ENCODE measurements around the gene ADAMTSL4. TPM values are rescaled to one million over a fixed set of nuclear protein-coding genes. Genes with fewer than 3 reads are reported as not detected.

ADAMTSL4 gene
- total RNA-seq, 1 experiment from 2014 or later = 4.3 TPM

GRCh38 chr1:150530491-150531159 is 18.6 kb upstream of the ADAMTSL4 start:
- Histone ChIP-seq H3K36me3 (ENCODE audit: control insufficient read depth in 1 of 2, insufficient read depth in 2 of 2, low read length in 2 of 2) (no peaks in the 10 kb centered on the region), H3K9me2 (ENCODE audit: insufficient read depth) (no peaks in the 10 kb centered on the region), H3K4me2 (ENCODE audit: low read length) (no peak overlapping the region), H3K27me3 (ENCODE audit: insufficient read depth, low read length) (no peaks in the 10 kb centered on the region), H3K9ac (ENCODE audit: low read length) (no peak overlapping the region), H3K27ac (ENCODE audit: low read depth, low read length) (no peak overlapping the region), H3K4me1 (ENCODE audit: control insufficient read depth in 1 of 2, insufficient read depth in 2 of 2, low read length in 2 of 2) (peaks cover 0 to 12% of the 10 kb centered on the region in 2 experiments; a peak in 2 of 4 replicates), H3K79me2 (ENCODE audit: insufficient read depth, low read length) (no peaks in the 10 kb centered on the region), H4K20me1 (ENCODE audit: insufficient read depth) (no peaks in the 10 kb centered on the region), H3K4me3 (replicated peaks in 1 of 2; ENCODE audit: low read depth in 1 of 2, low read length in 2 of 2) (no peak overlapping the region), H2AFZ (ENCODE audit: low read depth, low read length, poor library complexity, severe bottlenecking) (no peak overlapping the region), H3K9me3 (ENCODE audit: control insufficient read depth in 1 of 2, insufficient read depth in 1 of 2, low read depth in 1 of 2, low read length in 2 of 2) (no peaks in the 10 kb centered on the region)
- ATAC-seq (no peak), DNase-seq (ENCODE audit: low read depth, low spot score) (no peak)
- RAD21 ChIA-PET (ENCODE audit: low non-redundant PET in 1 of 2, low total read pairs in 2 of 2, uncharacterized antibody in 2 of 2, unreplicated experiment in 2 of 2) = no interaction called here
- no TSS peak for BruUV-seq (replicated peaks)
- CTCF ChIA-PET = interaction anchor here (1.7 to 2.1 kb wide), 2 partner anchors 21 to 42 kb away, joined by 3 to 6 read pairs; no protein-coding TSS in a partner anchor
- no peak for TF ChIP-seq FOSL1 (IDR thresholded peaks at IDR 0.05; ENCODE audit: low read depth)
- no peak for TF ChIP-seq SP1 (IDR thresholded peaks at IDR 0.05; ENCODE audit: low read depth)
- no peak for TF ChIP-seq ZNF274 (IDR thresholded peaks at IDR 0.05; ENCODE audit: low read depth, low read length)
- TF ChIP-seq EZH2 (IDR thresholded peaks at IDR 0.05) = no peak
- no peak for TF ChIP-seq MAX (IDR thresholded peaks at IDR 0.05)
- TF ChIP-seq CBX3 (IDR thresholded peaks at IDR 0.05; ENCODE audit: low read depth) = no peak
- no peak for TF ChIP-seq REST (IDR thresholded peaks at IDR 0.05; ENCODE audit: low read depth)
- no peak for TF ChIP-seq EZH2phosphoT487 (IDR thresholded peaks at IDR 0.05; ENCODE audit: borderline replicate concordance)
- TF ChIP-seq ATF3 (IDR thresholded peaks at IDR 0.05) = no peak
- TF ChIP-seq CEBPB (IDR thresholded peaks at IDR 0.05; ENCODE audit: low read depth) = no peak
- TF ChIP-seq POLR2AphosphoS5 (IDR thresholded peaks at IDR 0.05; ENCODE audit: low read depth, low read length) = no peak
- intact Hi-C loops (cut with micrococcal nuclease) = loop anchor here (5.0 kb wide), 1 partner anchor 273 kb away; the partner anchor contains the start of gene CA14
- POLR2A ChIA-PET = interaction anchor here (0.6 kb wide), 1 partner anchor 32 kb away, joined by 3 read pairs; no protein-coding TSS in a partner anchor
